Hepatocyte (in vitro differentiated cells): ENCODE results near the gene CNTNAP2. TPM values are rescaled to one million over a fixed set of nuclear protein-coding genes. Genes with fewer than 3 reads are reported as not detected.

Source experiments
- DNase-seq: peaks from one replicate; pipeline ENCODE4 v3.0.0-alpha.2; 2016; ENCODE audit warnings: low spot score
- H2AFZ ChIP-seq: fragments of 200-600 bp; sonication (generic); 2 replicates; pipeline ENCODE4 v1.6.0; 2016; ENCODE audit warnings: antibody characterized with exemption, mild to moderate bottlenecking
- H3K27ac ChIP-seq: fragments of 200-600 bp; sonication (generic); 2 replicates; pipeline ENCODE4 v1.5.1; 2016; ENCODE audit warnings: mild to moderate bottlenecking
- H3K27me3 ChIP-seq: fragments of 200-600 bp; sonication (generic); 2 replicates; pipeline ENCODE4 v1.6.1; 2016
- H3K36me3 ChIP-seq: fragments of 200-600 bp; sonication (generic); replicated peaks from 2 replicates; pipeline ENCODE4 v1.5.1; 2016; ENCODE audit warnings: low read depth; ENCODE audit not compliant: insufficient read depth
- H3K4me1 ChIP-seq: fragments of 200-600 bp; sonication (generic); 2 replicates; pipeline ENCODE4 v1.5.1; 2016; ENCODE audit warnings: mild to moderate bottlenecking, moderate library complexity; ENCODE audit not compliant: insufficient read depth
- H3K4me2 ChIP-seq: fragments of 200-600 bp; sonication (generic); 2 replicates; pipeline ENCODE4 v1.6.0; 2016
- H3K4me3 ChIP-seq: fragments of 200-600 bp; sonication (generic); 2 replicates; pipeline ENCODE4 v1.5.1; 2016; ENCODE audit warnings: mild to moderate bottlenecking
- H3K79me2 ChIP-seq: fragments of 200-600 bp; sonication (generic); 2 replicates; pipeline ENCODE4 v1.6.0; 2017; ENCODE audit warnings: mild to moderate bottlenecking
- H3K9me2 ChIP-seq: fragments of 200-600 bp; sonication (generic); replicated peaks from 2 replicates; pipeline ENCODE4 v1.6.0; 2017; ENCODE audit warnings: mild to moderate bottlenecking; ENCODE audit not compliant: insufficient read depth
- H3K9me3 ChIP-seq: fragments of 200-600 bp; sonication (generic); 2 replicates; pipeline ENCODE4 v1.5.1; 2016; ENCODE audit warnings: low read depth, mild to moderate bottlenecking
- H4K20me1 ChIP-seq: fragments of 200-600 bp; sonication (generic); 2 replicates; pipeline ENCODE4 v1.6.0; 2016; ENCODE audit warnings: mild to moderate bottlenecking; ENCODE audit not compliant: insufficient read depth, poor library complexity, severe bottlenecking
- EZH2 ChIP-seq: fragments of 200-600 bp; sonication (generic); IDR thresholded peaks from 2 replicates; pipeline ENCODE4 v1.6.1; 2016; ENCODE audit warnings: antibody characterized with exemption, mild to moderate bottlenecking, borderline replicate concordance
- EZH2phosphoT487 ChIP-seq: fragments of 200-600 bp; sonication (generic); IDR thresholded peaks from one replicate; pipeline ENCODE4 v1.6.1; 2018; ENCODE audit warnings: antibody characterized with exemption, mild to moderate bottlenecking, low read depth, moderate library complexity; ENCODE audit not compliant: unreplicated experiment, severe bottlenecking
- WGBS: methylation state at CpG from one replicate; pipeline ENCODE4 v1.1.6; 2016; ENCODE audit warnings: low lambda C conversion rate; ENCODE audit errors: missing lambda C conversion rate; 5-methylcytosine and 5-hydroxymethylcytosine counted together
- polyA plus RNA-seq: library from polyadenylated mRNA; unstranded; fragments of >200 nt; fragmentation: Nextera tagmentation; extraction: Ambion mirVana; gene quantifications from 2 replicates; pipeline ENCODE4 v1.2.1, GENCODE V29; 2016
- total RNA-seq: library from RNA; depleted of rRNA; stranded (reverse); fragments of >200 nt; gene quantifications from 2 replicates; pipeline ENCODE4 v1.2.3, GENCODE V29; 2014
- TF ChIP-seq, protein P1 (sequence below): fragments of 200-600 bp; sonication (generic); IDR thresholded peaks from 2 replicates; pipeline ENCODE4 v1.5.1; 2016; ENCODE audit warnings: antibody characterized with exemption, mild to moderate bottlenecking; ENCODE audit not compliant: poor library complexity

CNTNAP2 gene
- total and polyA plus RNA-seq, 2 experiments from 2014 or later: 7.5 to 14.7 TPM

DNA sequence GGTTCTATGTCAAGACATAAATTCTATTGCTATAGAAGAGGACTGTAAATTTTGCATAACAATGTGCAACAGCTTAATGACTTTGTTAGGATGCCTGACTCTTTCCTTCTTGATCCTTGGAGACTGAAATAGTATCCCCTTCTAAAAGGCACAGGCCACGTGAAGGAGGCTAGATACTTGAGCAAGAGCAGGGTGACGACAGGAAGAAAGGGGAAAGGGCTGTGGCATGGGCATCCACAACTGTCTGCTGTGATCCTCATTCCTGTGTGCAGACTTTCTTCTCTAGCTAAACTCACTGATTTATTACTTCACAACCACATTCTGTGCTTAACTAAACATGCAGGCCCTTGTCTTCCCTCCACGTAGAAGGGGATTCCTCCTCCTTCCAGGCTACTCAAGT lies 1362.2 kb downstream of the CNTNAP2 start:
- no peaks in the 10 kb centered on the region for H3K9me3 ChIP-seq
- no peak overlapping the region for H3K27ac ChIP-seq
- H3K4me3 ChIP-seq: no peak overlapping the region
- H2AFZ ChIP-seq: no peak overlapping the region
- 48% methylated on average over 3 of the region's 3 CpGs for WGBS
- no peak overlapping the region for H3K4me2 ChIP-seq
- H3K4me1 ChIP-seq: no peaks in the 10 kb centered on the region
- TF ChIP-seq EZH2: no peak
- no peak for TF ChIP-seq EZH2phosphoT487
- TF ChIP-seq, protein P1, sequence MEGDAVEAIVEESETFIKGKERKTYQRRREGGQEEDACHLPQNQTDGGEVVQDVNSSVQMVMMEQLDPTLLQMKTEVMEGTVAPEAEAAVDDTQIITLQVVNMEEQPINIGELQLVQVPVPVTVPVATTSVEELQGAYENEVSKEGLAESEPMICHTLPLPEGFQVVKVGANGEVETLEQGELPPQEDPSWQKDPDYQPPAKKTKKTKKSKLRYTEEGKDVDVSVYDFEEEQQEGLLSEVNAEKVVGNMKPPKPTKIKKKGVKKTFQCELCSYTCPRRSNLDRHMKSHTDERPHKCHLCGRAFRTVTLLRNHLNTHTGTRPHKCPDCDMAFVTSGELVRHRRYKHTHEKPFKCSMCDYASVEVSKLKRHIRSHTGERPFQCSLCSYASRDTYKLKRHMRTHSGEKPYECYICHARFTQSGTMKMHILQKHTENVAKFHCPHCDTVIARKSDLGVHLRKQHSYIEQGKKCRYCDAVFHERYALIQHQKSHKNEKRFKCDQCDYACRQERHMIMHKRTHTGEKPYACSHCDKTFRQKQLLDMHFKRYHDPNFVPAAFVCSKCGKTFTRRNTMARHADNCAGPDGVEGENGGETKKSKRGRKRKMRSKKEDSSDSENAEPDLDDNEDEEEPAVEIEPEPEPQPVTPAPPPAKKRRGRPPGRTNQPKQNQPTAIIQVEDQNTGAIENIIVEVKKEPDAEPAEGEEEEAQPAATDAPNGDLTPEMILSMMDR: no peak
- H3K9me2 ChIP-seq: no peaks in the 10 kb centered on the region
- H4K20me1 ChIP-seq: no peaks in the 10 kb centered on the region
- no peaks in the 10 kb centered on the region for H3K27me3 ChIP-seq
- H3K36me3 ChIP-seq: no peaks in the 10 kb centered on the region
- no peaks in the 10 kb centered on the region for H3K79me2 ChIP-seq
- DNase-seq: no peak

DNA sequence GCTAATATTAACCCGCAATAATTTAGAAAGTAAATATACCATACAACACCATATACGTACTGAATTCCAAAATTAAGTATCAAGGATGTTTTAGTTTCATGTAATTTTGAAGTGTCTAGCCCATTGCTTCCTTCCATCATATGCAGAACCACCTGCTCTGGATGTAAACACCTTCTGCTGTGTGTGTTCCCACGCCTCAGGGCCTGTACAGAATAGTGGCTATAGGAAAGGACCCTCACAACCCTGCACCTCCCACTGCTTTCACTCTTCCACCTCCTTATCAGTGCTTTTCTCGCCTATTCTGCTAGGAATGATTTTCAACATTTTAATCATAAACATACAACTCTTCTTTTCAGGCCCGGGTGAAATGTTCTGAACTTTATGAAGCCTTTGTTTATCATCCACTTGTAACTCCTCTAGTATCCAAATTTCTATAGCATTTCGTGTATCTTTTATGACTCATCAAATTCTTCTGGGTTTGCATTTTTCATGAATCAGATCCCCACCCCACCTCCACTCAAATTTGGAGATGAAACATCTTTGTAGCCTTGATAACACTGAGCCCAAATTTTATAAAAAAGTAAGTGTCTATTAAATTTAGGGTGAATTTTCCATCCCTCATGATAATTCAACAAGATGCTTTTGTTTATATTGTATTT lies 1367.2 kb downstream of the CNTNAP2 start:
- Histone ChIP-seq H3K36me3 (no peaks in the 10 kb centered on the region), H3K4me2 (no peak overlapping the region), H3K79me2 (no peaks in the 10 kb centered on the region), H3K9me2 (no peaks in the 10 kb centered on the region), H2AFZ (no peak overlapping the region), H3K27me3 (no peaks in the 10 kb centered on the region), H3K4me3 (no peak overlapping the region), H3K9me3 (no peaks in the 10 kb centered on the region), H3K27ac (no peak overlapping the region), H4K20me1 (no peaks in the 10 kb centered on the region), H3K4me1 (no peaks in the 10 kb centered on the region)
- no peak for DNase-seq
- WGBS: 75% methylated on average over 6 of the region's 6 CpGs
- TF ChIP-seq EZH2phosphoT487: no peak
- TF ChIP-seq, protein P1: no peak
- no peak for TF ChIP-seq EZH2

DNA sequence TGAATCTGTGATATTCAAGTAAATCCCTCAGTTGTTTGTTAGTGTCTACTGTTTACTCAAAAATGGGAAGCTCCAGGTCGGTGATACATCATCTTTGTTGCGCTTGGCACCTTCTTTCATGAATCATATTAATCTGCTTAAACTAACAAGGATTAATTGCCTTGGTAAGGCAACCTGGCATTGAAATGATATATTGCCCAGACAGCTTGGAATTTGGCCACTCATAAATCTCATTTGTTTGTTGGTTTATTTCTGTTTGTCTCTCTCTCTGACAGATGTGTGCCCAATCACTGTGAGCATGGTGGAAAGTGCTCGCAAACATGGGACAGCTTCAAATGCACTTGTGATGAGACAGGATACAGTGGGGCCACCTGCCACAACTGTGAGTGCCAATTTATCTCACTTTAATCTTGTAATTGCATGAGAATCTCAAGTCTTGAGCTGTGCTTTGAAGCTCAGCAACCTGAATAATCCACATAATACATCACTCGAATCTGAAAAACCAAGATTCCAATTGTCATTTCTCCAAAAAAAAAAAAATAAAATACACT lies 1369.1 kb downstream of the CNTNAP2 start:
- Histone ChIP-seq H3K27ac (no peak overlapping the region), H3K79me2 (no peaks in the 10 kb centered on the region), H3K36me3 (no peaks in the 10 kb centered on the region), H2AFZ (no peak overlapping the region), H3K27me3 (no peaks in the 10 kb centered on the region), H3K9me3 (no peaks in the 10 kb centered on the region), H3K4me2 (no peak overlapping the region), H4K20me1 (no peaks in the 10 kb centered on the region), H3K4me1 (no peaks in the 10 kb centered on the region), H3K9me2 (no peaks in the 10 kb centered on the region), H3K4me3 (no peak overlapping the region)
- TF ChIP-seq EZH2phosphoT487: no peak
- TF ChIP-seq, protein P1: no peak
- no peak for TF ChIP-seq EZH2
- WGBS: 83% methylated on average over 4 of the region's 4 CpGs
- DNase-seq: no peak
